Measurements from ENCODE around the gene SPTAN1. TPM values are rescaled to one million over a fixed set of nuclear protein-coding genes. Genes with fewer than 3 reads are reported as not detected.

Gene SPTAN1
- total RNA-seq, 1 experiment from 2014 or later = 408 TPM

DNA sequence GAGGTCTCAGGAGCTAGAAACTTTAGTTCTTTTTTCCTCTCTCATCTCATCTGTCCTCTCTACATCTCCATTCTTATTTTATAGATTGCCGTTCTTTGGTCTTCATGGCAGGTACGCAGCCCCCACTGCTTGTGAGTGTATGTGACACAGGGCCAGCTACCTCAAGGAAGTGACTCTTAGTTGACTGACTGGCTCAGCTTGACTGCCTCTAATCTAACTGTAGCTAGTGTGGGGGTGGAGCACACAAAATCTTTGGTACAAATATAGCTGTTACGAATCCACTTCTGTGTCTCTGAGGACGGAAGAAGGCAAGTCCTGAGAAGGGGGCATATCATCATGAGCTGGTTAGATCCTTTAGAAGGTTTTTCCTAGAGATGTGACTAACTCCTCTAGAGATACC lies 19.8 kb upstream of the SPTAN1 start:
- H3K9me3 ChIP-seq = no peaks in the 10 kb centered on the region
- no peaks in the 10 kb centered on the region for H3K9me3 Mint-ChIP-seq (ENCODE audit: unreplicated experiment)
- POLR2A ChIA-PET = no interaction called here
- H3K4me1 Mint-ChIP-seq (ENCODE audit: low read depth, unreplicated experiment) = no peaks in the 10 kb centered on the region
- no peak overlapping the region for H3K4me3 Mint-ChIP-seq (ENCODE audit: unreplicated experiment)
- H3K4me1 ChIP-seq = no peaks in the 10 kb centered on the region
- no peaks in the 10 kb centered on the region for H3K27me3 ChIP-seq (replicated peaks; ENCODE audit: control insufficient read depth, insufficient read depth, low read length)
- CTCF ChIA-PET = no interaction called here
- no peak for DNase-seq
- H3K27me3 Mint-ChIP-seq (ENCODE audit: insufficient read depth, unreplicated experiment) = no peaks in the 10 kb centered on the region
- no TSS peak for BruUV-seq (replicated peaks)
- peaks cover 43% of the 10 kb centered on the region for H3K36me3 Mint-ChIP-seq (ENCODE audit: insufficient read depth, unreplicated experiment)
- no peak overlapping the region for H3K4me3 ChIP-seq (ENCODE audit: low read depth, low read length)
- no peak overlapping the region for H3K27ac Mint-ChIP-seq (ENCODE audit: unreplicated experiment)
- intact Hi-C loops (cut with micrococcal nuclease; ENCODE audit: unreplicated experiment) = no loop called here
- no peaks in the 10 kb centered on the region; the same call in 1 of the 2 replicates for H3K36me3 ChIP-seq (ENCODE audit: control insufficient read depth, insufficient read depth, low read length)
- TF ChIP-seq, protein P1, sequence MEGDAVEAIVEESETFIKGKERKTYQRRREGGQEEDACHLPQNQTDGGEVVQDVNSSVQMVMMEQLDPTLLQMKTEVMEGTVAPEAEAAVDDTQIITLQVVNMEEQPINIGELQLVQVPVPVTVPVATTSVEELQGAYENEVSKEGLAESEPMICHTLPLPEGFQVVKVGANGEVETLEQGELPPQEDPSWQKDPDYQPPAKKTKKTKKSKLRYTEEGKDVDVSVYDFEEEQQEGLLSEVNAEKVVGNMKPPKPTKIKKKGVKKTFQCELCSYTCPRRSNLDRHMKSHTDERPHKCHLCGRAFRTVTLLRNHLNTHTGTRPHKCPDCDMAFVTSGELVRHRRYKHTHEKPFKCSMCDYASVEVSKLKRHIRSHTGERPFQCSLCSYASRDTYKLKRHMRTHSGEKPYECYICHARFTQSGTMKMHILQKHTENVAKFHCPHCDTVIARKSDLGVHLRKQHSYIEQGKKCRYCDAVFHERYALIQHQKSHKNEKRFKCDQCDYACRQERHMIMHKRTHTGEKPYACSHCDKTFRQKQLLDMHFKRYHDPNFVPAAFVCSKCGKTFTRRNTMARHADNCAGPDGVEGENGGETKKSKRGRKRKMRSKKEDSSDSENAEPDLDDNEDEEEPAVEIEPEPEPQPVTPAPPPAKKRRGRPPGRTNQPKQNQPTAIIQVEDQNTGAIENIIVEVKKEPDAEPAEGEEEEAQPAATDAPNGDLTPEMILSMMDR (IDR thresholded peaks at IDR 0.05; ENCODE audit: insufficient read depth in 1 of 2, low read depth in 1 of 2, low read length in 1 of 2, severe bottlenecking in 1 of 2, unreplicated experiment in 1 of 2) = no peak

- Mint-ChIP-seq H3K9me3 (ENCODE audit: unreplicated experiment) (no peaks in the 10 kb centered on the region), H3K27ac (ENCODE audit: unreplicated experiment) (no peak overlapping the region), H3K36me3 (ENCODE audit: insufficient read depth, unreplicated experiment) (peaks cover 39% of the 10 kb centered on the region), H3K4me3 (ENCODE audit: unreplicated experiment) (no peak overlapping the region), H3K27me3 (ENCODE audit: insufficient read depth, unreplicated experiment) (no peaks in the 10 kb centered on the region), H3K4me1 (ENCODE audit: low read depth, unreplicated experiment) (no peaks in the 10 kb centered on the region)
- no peaks in the 10 kb centered on the region; the same call in 1 of the 2 replicates for H3K36me3 ChIP-seq (ENCODE audit: control insufficient read depth, insufficient read depth, low read length)
- H3K9me3 ChIP-seq = no peaks in the 10 kb centered on the region
- intact Hi-C loops (cut with micrococcal nuclease; ENCODE audit: unreplicated experiment) = no loop called here
- no peak for DNase-seq
- BruUV-seq (replicated peaks) = no TSS peak
- TF ChIP-seq, protein P1 (IDR thresholded peaks at IDR 0.05; ENCODE audit: insufficient read depth in 1 of 2, low read depth in 1 of 2, low read length in 1 of 2, severe bottlenecking in 1 of 2, unreplicated experiment in 1 of 2) = no peak
- H3K27me3 ChIP-seq (replicated peaks; ENCODE audit: control insufficient read depth, insufficient read depth, low read length) = no peaks in the 10 kb centered on the region
- H3K4me1 ChIP-seq = no peaks in the 10 kb centered on the region
- H3K4me3 ChIP-seq (ENCODE audit: low read depth, low read length) = no peak overlapping the region
- ChIA-PET POLR2A (no interaction called here), CTCF (no interaction called here)
Observed at GRCh38 chr9:128540634-128541360, 11.6 kb upstream of the SPTAN1 start.

- ChIA-PET POLR2A (no interaction called here), CTCF (no interaction called here)
- BruUV-seq (replicated peaks) = no TSS peak
Observed at GRCh38 chr9:128546504-128546903, 5.9 kb upstream of the SPTAN1 start.

More at GRCh38 chr9:128546504-128546903, 5.9 kb upstream of the SPTAN1 start:
- 0 out of 2 replicates have a peak, but pooled peaks cover 3% of the 10 kb centered on the region for H3K4me1 ChIP-seq
- H3K9me3 ChIP-seq = no peaks in the 10 kb centered on the region
- H3K27ac Mint-ChIP-seq (ENCODE audit: unreplicated experiment) = no peak overlapping the region
- no peaks in the 10 kb centered on the region for H3K27me3 Mint-ChIP-seq (ENCODE audit: insufficient read depth, unreplicated experiment)
- H3K4me3 Mint-ChIP-seq (ENCODE audit: unreplicated experiment) = no peak overlapping the region
- no peaks in the 10 kb centered on the region for H3K9me3 Mint-ChIP-seq (ENCODE audit: unreplicated experiment)
- H3K4me3 ChIP-seq (ENCODE audit: low read depth, low read length) = no peak overlapping the region
- H3K4me1 Mint-ChIP-seq (ENCODE audit: low read depth, unreplicated experiment) = peaks cover 2% of the 10 kb centered on the region
- TF ChIP-seq, protein P1 (IDR thresholded peaks at IDR 0.05; ENCODE audit: insufficient read depth in 1 of 2, low read depth in 1 of 2, low read length in 1 of 2, severe bottlenecking in 1 of 2, unreplicated experiment in 1 of 2) = no peak
- no peak for DNase-seq
- no peaks in the 10 kb centered on the region for H3K27me3 ChIP-seq (replicated peaks; ENCODE audit: control insufficient read depth, insufficient read depth, low read length)
- intact Hi-C loops (cut with micrococcal nuclease; ENCODE audit: unreplicated experiment) = no loop called here
- H3K36me3 Mint-ChIP-seq (ENCODE audit: insufficient read depth, unreplicated experiment) = peaks cover 8% of the 10 kb centered on the region
- H3K36me3 ChIP-seq (ENCODE audit: control insufficient read depth, insufficient read depth, low read length) = no peaks in the 10 kb centered on the region
